GM20000 (cell line): Measurements from ENCODE around the gene BTN1A1.

Experiments
- DNase-seq: peaks from one replicate; pipeline ENCODE4 v3.0.0; 2012; ENCODE audit warnings: low spot score
- CTCF ChIP-seq: IDR thresholded peaks from 2 replicates; pipeline ENCODE4 v1.5.1; 2012; ENCODE audit warnings: mild to moderate bottlenecking, control low read depth; ENCODE audit errors: extremely low read depth, missing control alignments

The BTN1A1 gene

GRCh38 chr6:26485112-26485780 is 14.9 kb upstream of the BTN1A1 start:
- no peak for DNase-seq
- no peak for TF ChIP-seq CTCF

GRCh38 chr6:26486358-26486757 is 13.7 kb upstream of the BTN1A1 start:
- no peak for TF ChIP-seq CTCF
- no peak for DNase-seq

GRCh38 chr6:26487466-26487865 is 12.6 kb upstream of the BTN1A1 start:
- TF ChIP-seq CTCF, result no peak
- no peak for DNase-seq

- TF ChIP-seq CTCF, result no peak
- DNase-seq, result no peak
Observed at GRCh38 chr6:26489996-26490964, 9.8 kb upstream of the BTN1A1 start.

GRCh38 chr6:26491604-26492003 is 8.5 kb upstream of the BTN1A1 start:
- TF ChIP-seq CTCF, result no peak
- no peak for DNase-seq

GRCh38 chr6:26493258-26493657 is 6.8 kb upstream of the BTN1A1 start:
- peak; percentile 38 for DNase-seq
- TF ChIP-seq CTCF, result no peak

GRCh38 chr6:26494117-26494516 is 6.0 kb upstream of the BTN1A1 start:
- DNase-seq, result no peak
- TF ChIP-seq CTCF, result no peak
